Neural crest cell (in vitro differentiated cells): ENCODE results near the gene FBXO45. TPM values are rescaled to one million over a fixed set of nuclear protein-coding genes. Genes with fewer than 3 reads are reported as not detected.
"Not testable (repeated sequence)": the region's sequence is repeated elsewhere in the genome, so short reads cannot be mapped to it uniquely, and the experiment has no call there.

Experiments used
- DNase-seq: peaks from one replicate; pipeline ENCODE4 v3.0.0; 2021; ENCODE audit warnings: low read depth, mixed read lengths, low spot score
- H3K27ac Mint-ChIP-seq: one replicate; pipeline ENCODE4 v1.8.0; 2021; ENCODE audit warnings: mild to moderate bottlenecking, mixed read lengths; ENCODE audit not compliant: unreplicated experiment
- H3K27me3 Mint-ChIP-seq: 2 replicates; pipeline ENCODE4 v1.8.0; 2021; ENCODE audit warnings: low read depth, mild to moderate bottlenecking, mixed read lengths
- H3K36me3 Mint-ChIP-seq: 2 replicates; pipeline ENCODE4 v1.8.0; 2021; ENCODE audit warnings: low read depth, mild to moderate bottlenecking, mixed read lengths
- H3K4me1 Mint-ChIP-seq: 2 replicates; pipeline ENCODE4 v1.8.0; 2021; ENCODE audit warnings: mixed read lengths
- H3K4me3 Mint-ChIP-seq: one replicate; pipeline ENCODE4 v1.8.0; 2021; ENCODE audit warnings: mild to moderate bottlenecking, mixed read lengths
- H3K9me3 Mint-ChIP-seq: 2 replicates; pipeline ENCODE4 v1.8.0; 2021; ENCODE audit warnings: mixed read lengths
- total RNA-seq: library from RNA; stranded (reverse); gene quantifications from 2 replicates; pipeline ENCODE4 v1.2.1, GENCODE V29; 2021
- TF ChIP-seq, protein P1 (sequence below): fragments of 200-600 bp; sonication (generic); conservative IDR thresholded peaks from 2 replicates; pipeline ENCODE4 v1.5.0; 2021; ENCODE audit warnings: antibody characterized with exemption, mild to moderate bottlenecking

The FBXO45 gene
- total RNA-seq, 1 donor from 2014 or later: 17.9 TPM

DNA sequence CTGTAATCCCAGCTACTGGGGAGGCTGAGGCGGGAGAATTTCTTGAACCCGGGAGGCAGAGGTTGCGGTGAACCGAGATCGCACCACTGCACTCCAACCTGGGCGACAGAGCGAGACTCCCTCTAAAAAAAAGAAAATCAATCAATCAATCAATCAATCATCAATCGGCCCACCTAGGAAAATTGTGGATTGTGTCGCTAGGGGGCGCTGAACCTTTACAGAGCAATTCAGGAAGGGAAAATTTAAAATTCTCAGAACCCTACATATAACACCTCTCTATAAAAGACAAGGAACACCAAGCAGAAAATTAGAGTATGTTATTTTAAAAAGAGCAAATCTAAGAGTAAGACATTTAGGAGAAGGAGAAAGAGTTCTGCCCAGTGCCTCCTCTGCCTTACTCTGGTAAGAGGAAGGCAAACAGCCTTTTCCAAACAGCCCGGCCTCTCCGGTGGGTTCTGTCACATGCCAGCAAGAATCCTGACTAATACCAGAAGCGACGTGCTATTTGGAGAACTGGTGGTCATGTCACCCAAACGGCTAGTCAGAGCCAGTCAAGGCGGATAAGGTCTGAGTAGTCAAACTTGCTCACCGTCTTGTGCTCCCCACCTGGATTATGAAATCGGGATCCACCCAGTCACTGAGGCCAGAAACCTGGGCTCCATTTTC, 31.0 kb upstream of the FBXO45 start:
- Mint-ChIP-seq H3K27me3 (peaks cover 16% of the 10 kb centered on the region), H3K27ac (no peak overlapping the region), H3K36me3 (no peaks in the 10 kb centered on the region), H3K4me3 (no peak overlapping the region), H3K9me3 (no peaks in the 10 kb centered on the region), H3K4me1 (peaks cover 14% of the 10 kb centered on the region)
- peak; percentile 50 for DNase-seq
- TF ChIP-seq, protein P1, sequence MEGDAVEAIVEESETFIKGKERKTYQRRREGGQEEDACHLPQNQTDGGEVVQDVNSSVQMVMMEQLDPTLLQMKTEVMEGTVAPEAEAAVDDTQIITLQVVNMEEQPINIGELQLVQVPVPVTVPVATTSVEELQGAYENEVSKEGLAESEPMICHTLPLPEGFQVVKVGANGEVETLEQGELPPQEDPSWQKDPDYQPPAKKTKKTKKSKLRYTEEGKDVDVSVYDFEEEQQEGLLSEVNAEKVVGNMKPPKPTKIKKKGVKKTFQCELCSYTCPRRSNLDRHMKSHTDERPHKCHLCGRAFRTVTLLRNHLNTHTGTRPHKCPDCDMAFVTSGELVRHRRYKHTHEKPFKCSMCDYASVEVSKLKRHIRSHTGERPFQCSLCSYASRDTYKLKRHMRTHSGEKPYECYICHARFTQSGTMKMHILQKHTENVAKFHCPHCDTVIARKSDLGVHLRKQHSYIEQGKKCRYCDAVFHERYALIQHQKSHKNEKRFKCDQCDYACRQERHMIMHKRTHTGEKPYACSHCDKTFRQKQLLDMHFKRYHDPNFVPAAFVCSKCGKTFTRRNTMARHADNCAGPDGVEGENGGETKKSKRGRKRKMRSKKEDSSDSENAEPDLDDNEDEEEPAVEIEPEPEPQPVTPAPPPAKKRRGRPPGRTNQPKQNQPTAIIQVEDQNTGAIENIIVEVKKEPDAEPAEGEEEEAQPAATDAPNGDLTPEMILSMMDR: peak; percentile 72

DNA sequence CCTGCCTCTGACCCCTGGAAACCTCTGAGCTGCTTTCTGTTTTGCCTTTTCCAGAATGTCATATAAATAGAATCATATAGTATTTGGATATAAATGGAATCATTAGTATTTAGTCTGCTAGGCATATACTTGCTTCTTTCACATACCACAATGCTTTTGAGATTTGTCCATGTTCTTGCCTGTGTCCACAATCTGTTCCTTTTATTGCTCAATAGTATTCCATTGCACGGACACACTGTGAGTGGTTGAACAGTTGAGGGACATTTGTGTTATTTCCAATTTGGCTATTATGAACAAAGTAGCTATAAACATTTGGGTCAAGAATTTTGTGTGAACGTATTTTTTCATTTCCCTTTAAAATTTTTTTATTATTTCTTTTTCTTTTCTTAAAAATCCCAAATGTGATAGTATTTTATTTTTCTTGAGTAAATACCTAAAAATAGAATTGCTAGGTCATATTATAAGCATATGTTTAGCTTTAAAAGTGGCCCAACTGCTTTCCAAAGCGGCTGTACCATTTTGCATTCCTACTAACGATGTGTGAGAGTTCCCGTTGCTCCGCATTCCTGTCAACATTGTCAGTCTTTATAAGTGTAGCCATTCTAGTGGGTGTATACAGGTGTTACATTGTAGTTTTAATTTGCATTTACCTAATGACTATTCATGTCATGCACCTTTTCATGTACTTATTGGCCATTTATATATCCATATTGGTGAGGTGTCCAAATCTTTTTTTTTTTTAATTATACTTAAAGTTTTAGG, 26.6 kb upstream of the FBXO45 start:
- TF ChIP-seq, protein P1: no peak
- Mint-ChIP-seq H3K4me3 (no peak overlapping the region), H3K9me3 (no peaks in the 10 kb centered on the region), H3K27me3 (peaks cover 2% of the 10 kb centered on the region), H3K4me1 (no peaks in the 10 kb centered on the region), H3K36me3 (no peaks in the 10 kb centered on the region), H3K27ac (no peak overlapping the region)
- no peak for DNase-seq

DNA sequence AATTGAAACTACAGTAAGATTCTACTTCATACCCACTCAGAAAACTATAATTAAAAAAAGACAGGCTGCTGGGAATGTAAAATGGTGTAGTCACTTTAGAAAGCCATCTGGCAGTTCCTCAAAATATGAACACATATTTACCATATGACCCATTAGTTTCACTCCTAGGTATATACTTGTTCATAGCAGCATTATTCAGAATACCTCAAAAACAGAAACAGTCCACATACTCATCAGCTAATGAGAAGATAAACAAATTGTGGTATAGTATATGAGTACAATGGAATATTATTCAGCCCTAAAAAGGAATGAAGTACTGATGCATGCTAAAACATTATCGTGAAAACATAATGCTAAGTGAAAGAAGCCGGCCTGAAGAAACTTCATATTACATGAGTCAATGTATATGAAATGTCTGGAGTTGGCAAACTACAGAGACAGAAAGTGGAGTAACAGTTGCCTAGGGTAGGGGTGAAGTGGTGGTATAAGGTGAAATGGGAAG, 23.9 kb upstream of the FBXO45 start:
- no peaks in the 10 kb centered on the region for H3K27me3 Mint-ChIP-seq
- DNase-seq: no peak
- H3K4me1 Mint-ChIP-seq: no peaks in the 10 kb centered on the region
- H3K9me3 Mint-ChIP-seq: peaks cover 8% of the 10 kb centered on the region
- H3K27ac Mint-ChIP-seq: no peak overlapping the region
- H3K36me3 Mint-ChIP-seq: peaks cover 5% of the 10 kb centered on the region
- TF ChIP-seq, protein P1: no peak
- no peak overlapping the region for H3K4me3 Mint-ChIP-seq

DNA sequence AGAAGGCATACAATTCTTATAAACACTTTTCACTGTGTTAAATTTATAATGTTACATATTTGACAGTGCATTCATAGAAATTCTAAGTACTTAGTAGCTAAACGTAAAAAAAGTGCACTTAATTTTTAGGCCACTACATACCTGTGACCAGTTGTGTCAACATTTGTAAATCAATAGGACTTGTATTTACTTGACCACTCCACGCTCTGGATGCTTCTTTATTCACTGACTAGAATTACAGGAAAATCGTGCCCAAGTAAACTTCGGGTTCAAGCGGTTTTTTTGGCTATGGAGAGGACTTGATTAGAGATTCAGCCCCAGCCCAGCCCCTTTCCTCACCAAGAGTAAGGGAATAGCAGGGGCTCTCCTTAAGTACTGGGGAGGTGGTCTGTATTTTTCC, 21.9 kb upstream of the FBXO45 start:
- peaks cover 15% of the 10 kb centered on the region for H3K9me3 Mint-ChIP-seq
- H3K27me3 Mint-ChIP-seq: no peaks in the 10 kb centered on the region
- H3K4me3 Mint-ChIP-seq: no peak overlapping the region
- no peak overlapping the region for H3K27ac Mint-ChIP-seq
- TF ChIP-seq, protein P1: no peak
- H3K4me1 Mint-ChIP-seq: no peaks in the 10 kb centered on the region
- peaks cover 9% of the 10 kb centered on the region for H3K36me3 Mint-ChIP-seq
- no peak for DNase-seq

DNA sequence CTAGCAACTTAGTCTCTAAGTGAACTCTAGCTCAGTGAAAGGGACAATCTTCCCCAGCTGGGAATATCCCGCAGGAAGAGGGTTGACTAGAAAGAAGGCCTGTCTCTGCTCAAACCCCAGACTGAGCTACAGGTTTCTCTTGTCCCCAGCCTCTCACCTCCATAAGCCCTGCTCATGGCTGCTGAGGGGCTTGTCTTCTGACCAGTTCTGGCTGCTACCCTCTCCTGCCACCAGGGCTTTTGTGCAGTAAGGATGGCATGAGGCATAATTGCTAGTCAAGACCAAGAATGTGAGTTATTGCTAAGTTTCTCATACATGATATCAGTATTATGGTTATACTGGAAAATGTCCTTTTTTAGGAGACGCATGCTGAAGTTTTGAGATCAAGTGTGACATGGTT, 21.4 kb upstream of the FBXO45 start:
- no peak for DNase-seq
- TF ChIP-seq, protein P1: no peak
- no peak overlapping the region for H3K27ac Mint-ChIP-seq
- no peak overlapping the region for H3K4me3 Mint-ChIP-seq
- H3K4me1 Mint-ChIP-seq: no peaks in the 10 kb centered on the region
- peaks cover 11% of the 10 kb centered on the region for H3K36me3 Mint-ChIP-seq
- H3K27me3 Mint-ChIP-seq: no peaks in the 10 kb centered on the region
- H3K9me3 Mint-ChIP-seq: peaks cover 15% of the 10 kb centered on the region

DNA sequence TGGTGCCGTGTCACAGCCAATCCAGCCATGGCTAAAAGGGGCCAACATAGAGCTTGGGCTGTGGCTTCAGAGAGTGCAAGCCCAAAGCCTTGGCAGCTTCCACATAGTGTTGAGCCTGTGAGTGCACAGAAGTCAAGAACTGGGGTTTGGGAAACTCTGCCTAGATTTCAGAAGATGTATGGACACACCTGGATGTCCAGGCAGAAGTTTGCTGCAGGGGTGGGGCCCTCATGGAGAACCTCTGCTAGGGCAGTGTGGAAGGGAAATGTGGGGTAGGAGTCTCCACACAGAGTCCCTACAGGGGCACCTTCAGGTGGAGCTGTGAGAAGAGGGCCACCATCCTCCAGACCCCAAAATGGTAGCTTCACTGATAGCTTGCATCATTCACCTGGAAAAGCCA, 19.1 kb upstream of the FBXO45 start:
- H3K4me1 Mint-ChIP-seq, H3K27ac Mint-ChIP-seq, H3K27me3 Mint-ChIP-seq, DNase-seq, H3K4me3 Mint-ChIP-seq: not testable (repeated sequence)
- Mint-ChIP-seq H3K36me3 (peaks cover 11% of the 10 kb centered on the region), H3K9me3 (peaks cover 15% of the 10 kb centered on the region)

DNA sequence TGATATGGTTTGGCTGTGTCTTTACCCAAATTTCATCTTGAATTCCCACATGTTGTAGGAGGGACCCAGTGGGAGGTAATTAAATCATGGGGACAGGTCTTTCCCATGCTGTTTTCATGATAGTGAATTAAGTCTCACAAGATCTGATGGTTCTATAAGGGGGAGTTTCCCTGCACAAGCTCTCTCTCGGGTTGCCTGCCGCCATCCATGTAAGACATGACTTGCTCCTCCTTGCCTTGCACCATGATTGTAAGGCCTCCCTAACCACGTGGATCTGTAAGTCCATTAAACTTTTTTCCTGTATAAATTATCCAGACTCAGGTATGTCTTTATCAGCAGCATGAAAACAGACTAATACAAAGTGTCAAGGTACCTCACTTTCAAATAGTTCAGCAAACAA, 18.3 kb upstream of the FBXO45 start:
- H3K4me1 Mint-ChIP-seq, H3K27me3 Mint-ChIP-seq, H3K4me3 Mint-ChIP-seq, DNase-seq: not testable (repeated sequence)
- peaks cover 11% of the 10 kb centered on the region for H3K36me3 Mint-ChIP-seq
- H3K9me3 Mint-ChIP-seq: peaks cover 15% of the 10 kb centered on the region
- H3K27ac Mint-ChIP-seq: peak overlapping the region; percentile 4
